Measurements from ENCODE around the gene PHF2.

PHF2 gene

DNA sequence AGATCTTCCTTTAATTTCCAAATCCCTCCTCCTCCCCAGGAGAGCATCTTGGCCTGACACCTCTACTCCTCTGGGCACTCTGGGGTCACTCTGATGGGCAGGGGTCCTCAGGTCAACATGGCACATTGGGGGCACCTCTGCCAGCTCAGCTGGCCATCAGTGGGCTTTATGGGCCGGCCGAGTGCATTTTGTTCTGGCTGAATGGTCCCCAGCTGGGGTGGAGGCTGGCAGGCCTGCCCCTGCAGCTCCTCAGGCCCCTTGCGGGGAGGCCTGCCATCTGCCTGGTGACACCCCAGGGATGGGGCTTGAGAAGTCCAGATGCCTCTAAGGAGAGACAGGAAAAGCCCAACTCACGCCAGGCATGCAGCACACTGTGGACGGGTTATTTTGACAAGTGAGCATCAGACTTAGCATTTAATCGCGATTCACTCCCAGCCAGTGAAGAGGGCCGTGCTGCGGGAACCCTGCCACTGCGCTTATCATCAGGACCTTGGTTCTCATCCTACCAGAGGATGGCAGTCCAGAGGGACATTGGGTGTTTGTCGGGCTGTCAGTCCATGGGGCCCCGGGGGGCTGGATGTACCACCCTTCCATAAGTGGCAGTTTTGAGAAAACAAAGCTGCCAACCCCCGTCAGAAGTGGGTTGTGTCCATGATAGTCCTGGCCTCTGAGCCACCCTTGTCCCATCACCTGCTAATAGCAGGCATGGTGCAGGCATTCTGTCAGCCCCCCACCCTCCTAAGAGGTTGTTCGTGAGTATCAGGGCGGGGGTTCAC, 21.7 kb downstream of the PHF2 start:
- no peak for DNase-seq (ENCODE audit: insufficient read length)
- FAIRE-seq = no peak

DNA sequence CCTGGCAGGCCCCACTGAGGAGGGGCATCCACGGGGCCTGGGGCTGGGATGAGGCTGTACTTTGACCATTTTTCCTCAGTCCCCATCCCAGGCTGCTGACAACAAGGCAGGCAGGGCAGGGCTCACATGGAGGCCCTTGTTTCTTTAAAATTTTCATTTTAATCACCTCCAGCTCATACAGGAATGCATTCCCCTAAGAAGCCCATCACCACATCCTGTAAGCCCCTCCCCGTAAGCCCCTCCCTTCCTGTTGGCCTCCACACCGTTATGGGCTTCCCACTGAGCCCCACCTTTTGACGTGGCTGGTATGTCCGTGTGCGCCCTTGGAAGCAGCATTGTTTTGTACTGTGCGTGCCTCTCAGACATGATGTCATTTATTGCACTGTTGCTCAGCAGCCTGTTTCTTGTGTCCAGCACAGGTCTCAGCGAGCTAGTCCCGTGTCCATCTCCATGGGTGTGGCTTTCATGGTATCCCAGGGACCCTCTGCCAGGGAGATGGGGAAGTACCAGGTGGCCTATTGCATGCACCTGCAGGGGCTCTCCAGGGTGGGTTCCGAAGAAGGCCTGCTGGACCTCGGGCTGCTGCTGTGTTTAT, 22.4 kb downstream of the PHF2 start:
- no peak for FAIRE-seq
- DNase-seq (ENCODE audit: insufficient read length) = no peak
- TF ChIP-seq POLR2A (IDR thresholded peaks at IDR 0.05; ENCODE audit: low read depth, low read length) (no peak), POLR2AphosphoS5 (IDR thresholded peaks at IDR 0.05; ENCODE audit: low read depth, low read length) (no peak), TAF1 (IDR thresholded peaks at IDR 0.05; ENCODE audit: borderline replicate concordance, low read depth, low read length) (no peak)

More for the DNA sequence above, 21.7 kb downstream of the PHF2 start:
- TF ChIP-seq POLR2A (IDR thresholded peaks at IDR 0.05; ENCODE audit: low read depth, low read length) (no peak), TAF1 (IDR thresholded peaks at IDR 0.05; ENCODE audit: borderline replicate concordance, low read depth, low read length) (no peak), POLR2AphosphoS5 (IDR thresholded peaks at IDR 0.05; ENCODE audit: low read depth, low read length) (no peak)

DNA sequence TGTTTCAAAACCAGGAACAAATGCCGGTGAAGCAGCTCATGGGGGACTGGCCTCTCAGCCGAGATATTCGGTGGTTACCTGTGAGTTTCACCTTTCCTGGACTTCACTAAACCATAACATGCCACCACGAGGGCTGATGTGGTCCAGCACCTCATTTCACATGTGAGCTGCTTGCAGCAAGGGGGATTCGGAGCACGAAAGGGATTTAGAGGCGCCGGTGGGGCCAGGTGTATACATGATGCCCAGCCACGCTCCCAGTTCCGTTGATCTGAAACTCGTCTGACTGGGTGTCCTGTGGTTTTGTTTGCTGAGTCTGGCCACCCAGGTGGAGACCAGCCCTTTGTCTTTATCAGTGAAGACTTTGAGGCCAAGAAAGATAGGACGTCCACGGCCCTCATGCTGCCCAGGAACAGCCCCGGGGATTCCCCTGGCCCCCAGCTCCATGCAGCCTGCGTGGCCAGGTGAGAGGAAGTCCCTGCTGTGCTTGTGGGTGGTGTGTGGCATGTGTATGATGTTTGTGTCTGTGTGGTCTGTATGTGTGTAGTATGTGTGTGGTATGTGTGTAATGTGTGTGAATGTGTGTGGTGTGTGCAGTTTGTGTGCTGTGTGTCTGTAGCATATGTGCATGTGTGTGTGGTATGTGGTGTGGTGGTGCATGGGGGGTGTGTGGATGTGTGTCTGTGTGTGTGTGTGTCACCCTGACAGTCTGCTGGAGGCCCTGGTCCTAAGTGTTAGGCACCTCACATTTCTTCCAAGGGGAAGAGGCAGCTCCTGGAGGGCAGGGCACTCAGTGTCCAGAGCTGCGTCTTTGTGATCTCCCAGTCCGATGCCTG, 23.4 kb downstream of the PHF2 start:
- TF ChIP-seq TAF1 (IDR thresholded peaks at IDR 0.05; ENCODE audit: borderline replicate concordance, low read depth, low read length) (no peak), POLR2AphosphoS5 (IDR thresholded peaks at IDR 0.05; ENCODE audit: low read depth, low read length) (no peak), POLR2A (IDR thresholded peaks at IDR 0.05; ENCODE audit: low read depth, low read length) (no peak)
- FAIRE-seq (peak; percentile 53), DNase-seq (ENCODE audit: insufficient read length) (no peak)

DNA sequence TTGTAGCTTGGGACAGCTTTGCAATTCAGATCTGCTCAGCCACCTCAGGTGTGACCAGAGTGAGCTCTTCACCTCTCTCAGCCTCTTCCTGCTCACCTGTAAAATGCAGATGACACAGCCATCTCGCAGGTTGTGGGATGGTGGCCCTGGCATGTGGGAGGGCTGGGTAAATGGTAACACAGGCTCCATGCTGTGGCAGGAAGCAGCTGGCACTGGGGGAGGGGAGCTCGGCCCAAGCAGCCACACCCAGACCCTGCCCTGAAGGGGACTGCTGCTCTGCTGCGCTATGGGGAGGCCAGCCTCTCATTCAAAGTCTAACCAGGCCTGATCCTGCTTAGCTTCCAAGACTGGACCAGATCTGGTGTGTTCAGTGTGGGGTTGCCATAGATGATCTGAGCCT, 24.1 kb downstream of the PHF2 start:
- DNase-seq (ENCODE audit: insufficient read length) = no peak
- no peak for TF ChIP-seq TAF1 (IDR thresholded peaks at IDR 0.05; ENCODE audit: borderline replicate concordance, low read depth, low read length)
- TF ChIP-seq POLR2AphosphoS5 (IDR thresholded peaks at IDR 0.05; ENCODE audit: low read depth, low read length) = no peak
- FAIRE-seq = no peak

DNA sequence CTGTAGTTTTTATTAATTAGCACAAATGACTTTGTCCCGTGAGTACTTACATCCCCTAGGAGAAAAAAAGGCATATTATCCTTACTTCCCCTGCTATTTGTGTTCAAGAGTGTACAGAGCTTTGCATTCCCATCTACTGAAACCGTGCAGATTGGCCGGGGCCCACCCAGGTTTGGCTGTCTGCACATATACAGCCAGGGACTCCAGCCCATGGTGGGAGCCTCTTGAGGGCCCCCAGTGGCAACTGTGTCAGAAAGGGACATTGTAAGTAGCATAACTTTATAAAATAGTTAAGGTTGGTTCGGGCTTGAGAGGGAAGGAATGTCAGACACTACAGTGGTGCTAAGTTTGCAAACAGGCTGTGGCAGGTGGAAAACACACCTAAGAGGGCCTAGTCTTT, 24.7 kb downstream of the PHF2 start:
- no peak for FAIRE-seq
- TF ChIP-seq POLR2AphosphoS5 (IDR thresholded peaks at IDR 0.05; ENCODE audit: low read depth, low read length) = no peak
- no peak for TF ChIP-seq TAF1 (IDR thresholded peaks at IDR 0.05; ENCODE audit: borderline replicate concordance, low read depth, low read length)
- DNase-seq (ENCODE audit: insufficient read length) = no peak

DNA sequence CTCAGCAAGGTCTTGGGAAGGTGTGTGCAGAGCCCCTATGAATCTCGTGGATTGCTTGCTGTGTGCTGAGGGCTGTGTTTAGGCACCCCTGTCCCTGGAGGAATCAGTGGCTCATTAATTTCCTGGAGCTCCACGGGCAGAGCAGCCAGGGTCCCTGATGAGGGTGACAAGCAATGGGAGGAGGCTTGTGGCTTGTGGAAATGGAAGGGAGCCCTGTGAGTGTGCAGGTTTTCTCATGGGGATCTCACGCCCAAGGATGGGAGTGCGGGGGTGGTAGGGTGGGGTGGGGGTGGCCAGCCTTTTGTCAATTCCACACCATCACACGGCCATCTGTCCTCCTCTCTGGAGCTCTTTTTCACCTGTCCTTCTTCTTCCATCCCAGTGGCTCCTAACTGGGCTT, 25.3 kb downstream of the PHF2 start:
- DNase-seq (ENCODE audit: insufficient read length) (no peak), FAIRE-seq (no peak)
- TF ChIP-seq POLR2AphosphoS5 (IDR thresholded peaks at IDR 0.05; ENCODE audit: low read depth, low read length) = no peak
- no peak for TF ChIP-seq TAF1 (IDR thresholded peaks at IDR 0.05; ENCODE audit: borderline replicate concordance, low read depth, low read length)
- TF ChIP-seq POLR2A (IDR thresholded peaks at IDR 0.05; ENCODE audit: low read depth, low read length) = no peak

DNA sequence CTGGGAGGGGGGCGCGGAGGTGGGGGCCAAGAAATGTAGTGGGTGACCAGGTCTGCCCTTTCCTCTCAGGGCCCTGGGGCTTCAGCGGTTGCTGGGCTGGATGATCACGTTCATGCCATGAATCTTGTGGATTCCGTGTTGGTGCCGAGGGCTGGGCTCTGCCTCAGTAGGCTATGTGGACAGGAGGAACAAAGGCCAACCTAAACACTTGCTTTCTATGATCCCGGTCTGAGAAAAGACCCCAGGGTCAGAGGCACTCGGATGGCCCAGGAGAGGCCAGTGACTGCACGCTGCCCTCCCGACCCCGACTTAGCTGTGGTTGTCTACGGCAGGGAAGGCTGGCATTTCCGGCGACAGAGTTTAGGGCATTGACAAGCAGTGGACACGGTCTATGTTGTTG, 26.6 kb downstream of the PHF2 start:
- FAIRE-seq (no peak), DNase-seq (ENCODE audit: insufficient read length) (no peak)
- TF ChIP-seq TAF1 (IDR thresholded peaks at IDR 0.05; ENCODE audit: borderline replicate concordance, low read depth, low read length) (no peak), POLR2A (IDR thresholded peaks at IDR 0.05; ENCODE audit: low read depth, low read length) (no peak), POLR2AphosphoS5 (IDR thresholded peaks at IDR 0.05; ENCODE audit: low read depth, low read length) (no peak)

DNA sequence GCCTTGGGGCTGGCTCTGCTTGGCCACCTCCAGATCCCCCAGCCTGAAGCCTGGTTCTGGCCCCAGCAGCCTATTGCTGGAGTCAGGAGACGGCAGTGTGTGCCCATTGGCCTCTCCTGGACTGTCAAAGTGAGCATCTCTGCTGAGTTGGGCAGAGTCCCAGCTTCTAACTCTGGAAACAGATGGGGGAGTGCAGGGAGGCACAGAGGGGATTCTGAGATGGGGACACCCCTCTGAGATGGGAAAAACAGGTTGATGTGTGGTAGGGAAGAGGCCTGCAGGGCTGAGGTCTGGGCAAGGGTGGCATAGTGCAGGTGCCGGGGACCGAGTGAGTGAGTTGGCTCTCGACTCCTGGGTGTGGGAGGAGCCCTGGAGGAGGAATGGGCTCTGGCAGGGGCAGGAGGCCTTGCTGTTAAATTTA, 27.5 kb downstream of the PHF2 start:
- FAIRE-seq (no peak), DNase-seq (ENCODE audit: insufficient read length) (no peak)
- TF ChIP-seq POLR2A (IDR thresholded peaks at IDR 0.05; ENCODE audit: low read depth, low read length) (no peak), POLR2AphosphoS5 (IDR thresholded peaks at IDR 0.05; ENCODE audit: low read depth, low read length) (no peak), TAF1 (IDR thresholded peaks at IDR 0.05; ENCODE audit: borderline replicate concordance, low read depth, low read length) (no peak)

DNA sequence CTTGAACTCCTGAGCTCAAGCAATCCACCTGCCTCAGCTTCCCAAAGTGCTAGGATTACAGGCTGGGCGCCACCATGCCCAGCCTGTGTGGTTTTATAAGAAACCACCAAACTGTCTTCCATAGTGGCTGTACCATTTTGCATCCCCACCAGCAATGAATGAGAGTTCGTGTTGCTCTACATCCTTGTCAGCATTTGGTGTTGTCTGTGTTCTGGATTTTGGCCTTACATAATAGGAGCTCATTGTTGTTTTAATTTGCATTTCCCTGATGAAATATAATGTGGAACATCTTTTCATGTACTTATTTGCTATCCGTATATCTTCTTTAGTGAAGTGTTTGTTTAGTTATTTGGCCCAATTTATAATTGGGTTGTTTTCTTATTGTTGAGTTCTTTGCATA, 29.8 kb downstream of the PHF2 start:
- no peak for FAIRE-seq
- DNase-seq (ENCODE audit: insufficient read length) = no peak
- TF ChIP-seq POLR2A (IDR thresholded peaks at IDR 0.05; ENCODE audit: low read depth, low read length) (no peak), POLR2AphosphoS5 (IDR thresholded peaks at IDR 0.05; ENCODE audit: low read depth, low read length) (no peak), TAF1 (IDR thresholded peaks at IDR 0.05; ENCODE audit: borderline replicate concordance, low read depth, low read length) (no peak)

DNA sequence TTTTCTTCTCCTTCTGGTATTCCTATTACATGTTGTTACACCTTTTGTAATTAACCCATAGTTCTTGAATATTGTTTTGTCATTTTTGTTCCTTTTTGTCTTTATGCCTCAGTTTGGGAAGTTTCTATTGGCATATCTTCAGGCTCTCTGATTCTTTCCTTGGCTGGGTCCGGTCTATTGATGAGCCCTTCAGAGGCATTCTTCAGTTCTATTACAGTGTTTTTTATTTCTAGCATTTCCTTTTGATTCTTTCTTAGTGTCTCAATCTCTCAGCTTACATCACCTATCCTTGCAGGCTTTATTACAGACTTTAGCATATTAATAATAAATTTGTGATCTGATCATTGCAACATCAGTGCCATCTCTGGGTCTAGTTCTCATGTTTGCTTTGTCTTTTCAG, 33.8 kb downstream of the PHF2 start:
- no peak for DNase-seq (ENCODE audit: insufficient read length)
- TF ChIP-seq TAF1 (IDR thresholded peaks at IDR 0.05; ENCODE audit: borderline replicate concordance, low read depth, low read length) (no peak), POLR2A (IDR thresholded peaks at IDR 0.05; ENCODE audit: low read depth, low read length) (no peak), POLR2AphosphoS5 (IDR thresholded peaks at IDR 0.05; ENCODE audit: low read depth, low read length) (no peak)
- FAIRE-seq = no peak

DNA sequence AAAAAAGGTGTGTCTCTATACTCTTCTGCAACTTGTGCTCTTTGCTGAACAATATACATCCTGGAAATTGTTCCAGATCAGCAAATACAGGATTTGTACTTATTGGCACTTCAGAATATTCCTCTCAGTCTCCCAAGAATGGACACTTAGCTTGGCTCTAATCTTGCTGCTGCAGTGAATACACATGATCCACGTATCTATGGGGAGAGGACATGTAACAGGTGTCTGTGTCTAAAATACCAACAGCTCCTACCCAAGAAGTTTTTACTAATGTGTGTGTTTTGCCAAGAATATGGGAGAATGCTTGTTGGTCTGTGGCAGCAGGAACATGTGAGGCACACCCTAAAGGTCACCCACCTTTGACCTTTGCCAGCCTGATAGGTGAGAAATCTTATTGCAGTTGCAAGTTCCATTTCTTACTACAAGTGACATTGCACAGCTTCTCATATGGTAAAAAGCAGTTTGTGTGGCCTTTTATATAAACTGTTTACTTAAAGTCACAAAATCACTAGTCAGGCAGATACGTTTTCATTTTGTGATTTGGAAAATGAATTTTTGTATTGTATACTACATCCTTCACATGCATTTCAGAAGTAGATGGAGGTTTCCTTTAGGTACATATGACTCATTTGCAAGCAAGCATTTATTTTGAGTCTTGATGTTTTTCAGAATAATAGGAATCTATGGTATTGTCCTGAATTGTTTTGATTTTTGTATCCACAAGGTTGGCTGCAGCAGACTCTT, 35.8 kb downstream of the PHF2 start:
- no peak for DNase-seq (ENCODE audit: insufficient read length)
- no peak for TF ChIP-seq TAF1 (IDR thresholded peaks at IDR 0.05; ENCODE audit: borderline replicate concordance, low read depth, low read length)
- TF ChIP-seq POLR2A (IDR thresholded peaks at IDR 0.05; ENCODE audit: low read depth, low read length) = no peak
- TF ChIP-seq POLR2AphosphoS5 (IDR thresholded peaks at IDR 0.05; ENCODE audit: low read depth, low read length) = no peak
- FAIRE-seq = no peak

All from GM12892 (cell line).